ENCODE data around the gene GRK5.

GRK5 gene

GRCh38 chr10:119360181-119360921 lies 153.0 kb downstream of the GRK5 start:
- no peak for TF ChIP-seq POLR2A (IDR thresholded peaks at IDR 0.05; ENCODE audit: low read length)
- TF ChIP-seq GATA1 (IDR thresholded peaks at IDR 0.05; ENCODE audit: low read depth, low read length), result no peak
- peak; percentile 19 to 39 for DNase-seq

- no peak for TF ChIP-seq GATA1 (IDR thresholded peaks at IDR 0.05; ENCODE audit: low read depth, low read length)
- TF ChIP-seq POLR2A (IDR thresholded peaks at IDR 0.05; ENCODE audit: low read length), result no peak
- DNase-seq, result no peak
Measured at GRCh38 chr10:119361037-119361436, 153.7 kb downstream of the GRK5 start.

- TF ChIP-seq GATA1 (IDR thresholded peaks at IDR 0.05; ENCODE audit: low read depth, low read length) (no peak), POLR2A (IDR thresholded peaks at IDR 0.05; ENCODE audit: low read length) (no peak)
- no peak for DNase-seq
Measured at GRCh38 chr10:119362122-119362521, 154.8 kb downstream of the GRK5 start.

GRCh38 chr10:119364645-119365600 lies 157.6 kb downstream of the GRK5 start:
- DNase-seq, result no peak
- TF ChIP-seq POLR2A (IDR thresholded peaks at IDR 0.05; ENCODE audit: low read length) (no peak), GATA1 (IDR thresholded peaks at IDR 0.05; ENCODE audit: low read depth, low read length) (no peak)

- no peak for DNase-seq
- TF ChIP-seq GATA1 (IDR thresholded peaks at IDR 0.05; ENCODE audit: low read depth, low read length), result no peak
- TF ChIP-seq POLR2A (IDR thresholded peaks at IDR 0.05; ENCODE audit: low read length), result no peak
Measured at GRCh38 chr10:119365773-119366599, 158.6 kb downstream of the GRK5 start.

GRCh38 chr10:119367841-119368549 lies 160.6 kb downstream of the GRK5 start:
- DNase-seq, result no peak
- TF ChIP-seq POLR2A (IDR thresholded peaks at IDR 0.05; ENCODE audit: low read length) (no peak), GATA1 (IDR thresholded peaks at IDR 0.05; ENCODE audit: low read depth, low read length) (no peak)

GRCh38 chr10:119368581-119368980 lies 161.2 kb downstream of the GRK5 start:
- no peak for DNase-seq
- TF ChIP-seq GATA1 (IDR thresholded peaks at IDR 0.05; ENCODE audit: low read depth, low read length) (no peak), POLR2A (IDR thresholded peaks at IDR 0.05; ENCODE audit: low read length) (no peak)

- DNase-seq, result no peak
- TF ChIP-seq GATA1 (IDR thresholded peaks at IDR 0.05; ENCODE audit: low read depth, low read length) (no peak), POLR2A (IDR thresholded peaks at IDR 0.05; ENCODE audit: low read length) (no peak)
Measured at GRCh38 chr10:119368991-119369869, 161.9 kb downstream of the GRK5 start.

- TF ChIP-seq GATA1 (IDR thresholded peaks at IDR 0.05; ENCODE audit: low read depth, low read length) (no peak), POLR2A (IDR thresholded peaks at IDR 0.05; ENCODE audit: low read length) (no peak)
- no peak for DNase-seq
Measured at GRCh38 chr10:119370111-119370741, 162.9 kb downstream of the GRK5 start.

- no peak for DNase-seq
- TF ChIP-seq POLR2A (IDR thresholded peaks at IDR 0.05; ENCODE audit: low read length) (no peak), GATA1 (IDR thresholded peaks at IDR 0.05; ENCODE audit: low read depth, low read length) (no peak)
Measured at GRCh38 chr10:119370972-119371703, 163.8 kb downstream of the GRK5 start.

Measured in erythroblast (primary cell).